ENCODE measurements around the gene TDO2.

The TDO2 gene

DNA sequence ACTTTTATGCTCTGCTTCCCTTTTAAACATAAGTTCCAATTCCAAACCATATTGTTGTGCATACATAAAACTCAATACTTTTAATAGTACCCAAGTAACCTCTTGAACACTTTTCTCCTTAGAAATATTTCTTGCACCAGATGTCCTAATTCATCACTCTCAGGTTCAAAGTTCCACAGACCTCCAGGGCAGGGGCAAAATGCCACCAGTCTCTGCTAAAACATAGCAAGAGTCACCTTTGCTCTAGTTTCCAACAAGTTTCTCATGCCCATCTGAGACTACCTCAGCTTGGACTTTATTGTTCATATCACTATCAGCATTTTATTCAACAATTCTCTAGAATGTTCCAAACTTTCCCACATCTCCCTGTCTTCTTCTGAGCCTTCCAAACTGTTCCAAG lies 23.7 kb upstream of the TDO2 start:
- no peak for DNase-seq (ENCODE audit: extremely low spot score)
- ChIA-PET POLR2A (no interaction called here), CTCF (interaction anchor here (1.5 kb wide), 1 partner anchor 15 kb away, joined by 4 read pairs; no protein-coding TSS in a partner anchor)
- TF ChIP-seq NFRKB (IDR thresholded peaks at IDR 0.05) (no peak), ZNF384 (IDR thresholded peaks at IDR 0.05) (no peak), ARNT (IDR thresholded peaks at IDR 0.05) (no peak), LEF1 (IDR thresholded peaks at IDR 0.05; ENCODE audit: borderline replicate concordance) (no peak)

DNA sequence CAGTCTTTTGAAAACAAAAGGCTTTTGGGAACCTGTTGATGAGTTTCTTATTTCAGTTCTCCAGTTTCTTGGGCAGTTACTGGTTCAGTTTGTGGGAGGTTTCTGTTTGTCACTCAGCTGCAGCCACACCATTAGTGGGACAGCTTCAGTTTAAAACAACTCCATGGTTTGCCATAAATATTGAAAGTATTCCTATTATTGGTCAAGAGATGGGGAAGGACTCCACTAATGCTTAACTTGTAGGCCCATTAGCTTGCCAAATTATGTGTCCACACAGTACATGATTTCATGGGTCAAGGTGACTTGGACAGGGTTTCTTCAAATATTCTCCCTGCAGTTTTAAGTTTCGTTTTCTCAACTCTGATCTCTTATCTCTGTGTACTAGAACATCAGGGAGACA lies 21.9 kb upstream of the TDO2 start:
- no peak for DNase-seq (ENCODE audit: extremely low spot score)
- CTCF ChIA-PET: interaction anchor here (0.6 kb wide), 1 partner anchor 9 kb away, joined by 3 read pairs; no protein-coding TSS in a partner anchor
- POLR2A ChIA-PET: interaction anchor here (1.3 kb wide), 1 partner anchor 72 kb away, joined by 4 read pairs; the partner anchor contains the start of gene CTSO
- no peak for TF ChIP-seq FOXK2 (IDR thresholded peaks at IDR 0.05)
- TF ChIP-seq NFRKB (IDR thresholded peaks at IDR 0.05): no peak
- no peak for TF ChIP-seq HDGF (IDR thresholded peaks at IDR 0.05; ENCODE audit: borderline replicate concordance)
- no peak for TF ChIP-seq CTBP1 (IDR thresholded peaks at IDR 0.05; ENCODE audit: borderline replicate concordance)
- no peak for TF ChIP-seq ARNT (IDR thresholded peaks at IDR 0.05)
- TF ChIP-seq LEF1 (IDR thresholded peaks at IDR 0.05; ENCODE audit: borderline replicate concordance): no peak
- TF ChIP-seq TARDBP (IDR thresholded peaks at IDR 0.05): no peak
- TF ChIP-seq FOXA1 (IDR thresholded peaks at IDR 0.05): no peak
- no peak for TF ChIP-seq L3MBTL2 (conservative IDR thresholded peaks at IDR 0.05)
- TF ChIP-seq SUZ12 (IDR thresholded peaks at IDR 0.05): no peak
- TF ChIP-seq SP1 (IDR thresholded peaks at IDR 0.05): no peak
- TF ChIP-seq, protein P1, sequence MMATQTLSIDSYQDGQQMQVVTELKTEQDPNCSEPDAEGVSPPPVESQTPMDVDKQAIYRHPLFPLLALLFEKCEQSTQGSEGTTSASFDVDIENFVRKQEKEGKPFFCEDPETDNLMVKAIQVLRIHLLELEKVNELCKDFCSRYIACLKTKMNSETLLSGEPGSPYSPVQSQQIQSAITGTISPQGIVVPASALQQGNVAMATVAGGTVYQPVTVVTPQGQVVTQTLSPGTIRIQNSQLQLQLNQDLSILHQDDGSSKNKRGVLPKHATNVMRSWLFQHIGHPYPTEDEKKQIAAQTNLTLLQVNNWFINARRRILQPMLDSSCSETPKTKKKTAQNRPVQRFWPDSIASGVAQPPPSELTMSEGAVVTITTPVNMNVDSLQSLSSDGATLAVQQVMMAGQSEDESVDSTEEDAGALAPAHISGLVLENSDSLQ (IDR thresholded peaks at IDR 0.05): no peak
- TF ChIP-seq BHLHE40 (IDR thresholded peaks at IDR 0.05; ENCODE audit: borderline replicate concordance): no peak
- TF ChIP-seq ELF4 (IDR thresholded peaks at IDR 0.05): no peak
- no peak for TF ChIP-seq FOXM1 (IDR thresholded peaks at IDR 0.05; ENCODE audit: borderline replicate concordance)

DNA sequence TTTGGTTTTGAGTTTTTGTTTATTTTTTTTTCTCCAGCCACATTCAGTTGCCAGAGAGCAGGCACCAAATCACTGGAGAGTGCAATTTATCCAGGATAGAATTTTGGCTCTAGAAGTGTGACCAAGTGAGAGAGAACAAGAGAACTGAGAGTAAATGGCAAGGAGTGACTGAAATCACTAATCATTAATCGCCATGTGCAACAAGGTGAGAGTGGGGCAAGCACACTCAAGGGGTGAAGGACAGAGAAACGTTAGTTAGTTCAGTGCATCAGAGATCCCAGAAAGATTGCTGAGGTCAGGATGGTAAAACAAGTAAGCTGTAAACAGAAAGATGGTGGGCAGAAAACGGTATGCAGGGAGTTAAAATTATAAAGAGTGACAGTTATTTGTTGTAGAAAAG lies 19.6 kb upstream of the TDO2 start:
- CTCF ChIA-PET: no interaction called here
- DNase-seq (ENCODE audit: extremely low spot score): no peak
- POLR2A ChIA-PET: no interaction called here
- no peak for TF ChIP-seq CTBP1 (IDR thresholded peaks at IDR 0.05; ENCODE audit: borderline replicate concordance)
- TF ChIP-seq ZNF384 (IDR thresholded peaks at IDR 0.05): no peak
- TF ChIP-seq FOXK2 (IDR thresholded peaks at IDR 0.05): no peak
- TF ChIP-seq SP1 (IDR thresholded peaks at IDR 0.05): no peak
- TF ChIP-seq FOXA1 (IDR thresholded peaks at IDR 0.05): no peak
- no peak for TF ChIP-seq FOXM1 (IDR thresholded peaks at IDR 0.05; ENCODE audit: borderline replicate concordance)
- TF ChIP-seq LEF1 (IDR thresholded peaks at IDR 0.05; ENCODE audit: borderline replicate concordance): no peak
- TF ChIP-seq TARDBP (IDR thresholded peaks at IDR 0.05): no peak
- TF ChIP-seq SUZ12 (IDR thresholded peaks at IDR 0.05): no peak

DNA sequence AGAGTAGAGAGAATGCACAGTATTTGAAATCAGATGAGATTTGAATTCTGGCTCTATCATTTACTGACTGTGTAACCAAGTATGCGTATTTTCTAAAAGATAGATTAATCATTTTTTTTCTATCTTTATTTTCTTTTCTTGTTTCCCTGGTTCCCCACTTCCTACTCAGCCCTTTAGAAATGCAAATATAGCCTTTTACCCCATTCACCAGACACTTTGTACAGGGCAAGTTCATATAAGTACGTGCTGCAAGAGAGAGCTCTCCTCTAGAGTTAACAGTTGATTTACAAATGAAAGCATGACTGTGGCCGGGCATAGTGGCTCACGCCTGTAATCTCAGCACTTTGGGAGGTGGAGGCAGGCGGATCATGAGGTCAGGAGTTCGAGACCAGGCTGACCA lies 17.8 kb upstream of the TDO2 start:
- TF ChIP-seq SP1 (IDR thresholded peaks at IDR 0.05) (no peak), FOXK2 (IDR thresholded peaks at IDR 0.05) (no peak)
- no peak for DNase-seq (ENCODE audit: extremely low spot score)
- ChIA-PET POLR2A (no interaction called here), CTCF (interaction anchor here (0.7 to 0.9 kb wide), 2 partner anchors 68 to 1199 kb away, joined by 3 read pairs; partner anchors contain the start of gene CTSO)

DNA sequence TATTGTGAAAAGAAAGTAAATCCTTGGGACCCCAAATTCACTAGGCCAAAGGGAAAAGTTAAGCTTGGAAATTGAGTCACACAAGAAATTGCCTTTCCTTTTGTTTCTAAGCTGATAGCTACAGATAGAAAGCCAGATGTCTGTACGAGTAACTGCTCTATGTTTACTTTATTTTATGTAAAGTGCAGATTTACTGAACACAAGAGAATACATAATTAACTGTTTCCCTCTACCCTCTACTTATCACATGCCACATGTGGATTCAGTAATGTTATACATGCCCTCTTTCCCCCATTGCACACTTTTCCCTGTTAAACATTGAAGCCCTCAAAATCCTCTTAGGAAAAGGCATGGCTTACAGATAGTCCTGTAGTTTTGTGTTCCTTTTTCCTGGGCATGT lies 16.5 kb upstream of the TDO2 start:
- ChIA-PET CTCF (no interaction called here), POLR2A (no interaction called here)
- TF ChIP-seq SP1 (IDR thresholded peaks at IDR 0.05): no peak
- no peak for TF ChIP-seq SUZ12 (IDR thresholded peaks at IDR 0.05)
- no peak for TF ChIP-seq FOXA1 (IDR thresholded peaks at IDR 0.05)
- no peak for TF ChIP-seq HDGF (IDR thresholded peaks at IDR 0.05; ENCODE audit: borderline replicate concordance)
- DNase-seq (ENCODE audit: extremely low spot score): no peak

DNA sequence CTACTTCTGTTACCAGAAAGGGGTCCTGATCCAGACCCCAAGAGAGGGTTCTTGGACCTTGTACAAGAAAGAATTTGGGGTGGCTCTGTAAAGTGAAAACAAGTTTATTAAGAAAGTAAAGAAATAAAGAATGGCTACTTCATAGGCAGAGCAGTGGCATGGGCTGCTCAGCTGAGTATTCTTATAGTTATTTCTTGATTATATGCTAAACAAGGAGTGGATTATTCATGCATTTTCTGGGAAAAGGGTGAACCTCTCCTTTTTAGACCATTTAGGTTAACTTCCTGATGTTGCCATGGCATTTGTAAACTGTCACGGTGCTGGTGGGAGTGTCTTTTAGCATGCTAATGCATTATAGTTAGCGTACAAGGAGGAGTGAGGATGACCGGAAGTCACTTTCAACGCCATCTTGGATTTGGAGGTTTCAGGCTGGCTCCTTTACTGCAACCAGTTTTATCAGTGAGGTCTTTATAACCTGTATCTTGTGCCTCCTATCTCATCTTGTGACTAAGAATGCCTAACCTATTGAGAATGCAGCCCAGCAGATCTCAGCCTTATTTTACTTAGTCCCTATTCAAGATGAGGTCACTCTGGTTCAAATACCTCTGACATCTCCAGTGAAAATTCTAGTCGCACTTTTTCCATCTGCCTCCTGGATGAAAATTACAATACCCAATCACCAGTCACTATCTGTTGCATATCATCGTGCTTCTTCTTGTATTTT lies 15.5 kb upstream of the TDO2 start:
- no peak for TF ChIP-seq ZNF384 (IDR thresholded peaks at IDR 0.05)
- no peak for DNase-seq (ENCODE audit: extremely low spot score)
- POLR2A ChIA-PET: no interaction called here
- CTCF ChIA-PET: no interaction called here

DNA sequence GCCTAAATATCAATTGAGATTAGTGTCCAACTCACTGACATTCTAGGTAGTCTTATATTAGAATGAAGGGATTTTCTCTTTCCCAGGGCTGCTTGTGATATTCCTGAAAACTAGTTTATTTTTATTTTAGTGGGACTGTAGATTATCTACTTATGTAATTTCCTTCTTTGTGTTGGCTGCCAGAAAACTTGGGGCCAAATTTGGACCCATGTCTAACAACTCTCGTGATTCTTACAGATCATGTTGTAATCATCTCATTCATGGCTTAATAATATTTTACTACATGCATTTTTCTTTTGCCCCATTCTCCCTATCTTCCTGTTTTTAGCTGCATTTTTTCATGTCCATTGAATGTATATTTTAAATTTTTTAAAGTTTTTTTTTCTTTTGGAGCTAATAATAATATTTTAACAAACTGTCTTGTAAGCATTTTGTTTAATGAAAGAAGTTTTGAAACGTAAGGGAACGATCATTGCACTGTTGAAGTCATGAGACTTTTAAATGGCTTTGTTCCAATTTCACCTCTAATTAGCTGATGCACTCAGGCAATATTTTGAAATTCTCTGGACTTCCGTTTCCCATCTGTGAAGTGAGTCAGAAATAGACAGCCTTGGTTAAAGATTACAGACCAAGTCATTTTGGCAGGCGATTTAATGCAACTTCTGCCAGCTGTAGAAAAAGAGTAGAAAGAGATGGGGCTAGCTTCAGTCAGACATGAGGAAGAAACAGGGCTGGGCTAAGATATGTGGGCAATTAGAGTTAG lies 14.3 kb upstream of the TDO2 start:
- no peak for TF ChIP-seq L3MBTL2 (conservative IDR thresholded peaks at IDR 0.05)
- no peak for TF ChIP-seq CTBP1 (IDR thresholded peaks at IDR 0.05; ENCODE audit: borderline replicate concordance)
- TF ChIP-seq HDGF (IDR thresholded peaks at IDR 0.05; ENCODE audit: borderline replicate concordance): no peak
- TF ChIP-seq TARDBP (IDR thresholded peaks at IDR 0.05): no peak
- no peak for TF ChIP-seq FOXM1 (IDR thresholded peaks at IDR 0.05; ENCODE audit: borderline replicate concordance)
- no peak for TF ChIP-seq SUZ12 (IDR thresholded peaks at IDR 0.05)
- TF ChIP-seq BHLHE40 (IDR thresholded peaks at IDR 0.05; ENCODE audit: borderline replicate concordance): no peak
- TF ChIP-seq NFRKB (IDR thresholded peaks at IDR 0.05): no peak
- TF ChIP-seq ELF4 (IDR thresholded peaks at IDR 0.05): no peak
- TF ChIP-seq LEF1 (IDR thresholded peaks at IDR 0.05; ENCODE audit: borderline replicate concordance): no peak
- TF ChIP-seq, protein P1 (IDR thresholded peaks at IDR 0.05): no peak
- no peak for TF ChIP-seq ZNF384 (IDR thresholded peaks at IDR 0.05)
- TF ChIP-seq FOXA1 (IDR thresholded peaks at IDR 0.05): no peak
- TF ChIP-seq ARNT (IDR thresholded peaks at IDR 0.05): no peak
- no peak for TF ChIP-seq FOXK2 (IDR thresholded peaks at IDR 0.05)
- no peak for TF ChIP-seq SP1 (IDR thresholded peaks at IDR 0.05)

More for the DNA sequence above, 14.3 kb upstream of the TDO2 start:
- ChIA-PET POLR2A (no interaction called here), CTCF (interaction anchor here (0.6 to 0.7 kb wide), 3 partner anchors 37 to 1631 kb away, joined by 3 to 4 read pairs (median 3); no protein-coding TSS in a partner anchor)
- no peak for DNase-seq (ENCODE audit: extremely low spot score)
